HG02588 (cell line): Measurements from ENCODE around the gene PNMA1.
"Not testable (repeated sequence)": the region's sequence is repeated elsewhere in the genome, so short reads cannot be mapped to it uniquely, and the experiment has no call there.

Experiments
- ATAC-seq: cut with Tn5 transposase; IDR thresholded peaks from one replicate; pipeline ENCODE4 v1.9.1; 2021; ENCODE audit warnings: mild to moderate bottlenecking, moderate library complexity; ENCODE audit not compliant: unreplicated experiment

The PNMA1 gene

GRCh38 chr14:73718418-73719251, 4.5 kb upstream of the PNMA1 start:
- no peak for ATAC-seq

- ATAC-seq = no peak
Measured at GRCh38 chr14:73717711-73718417, 3.7 kb upstream of the PNMA1 start.

- no peak for ATAC-seq
Measured at GRCh38 chr14:73717266-73717665, 3.1 kb upstream of the PNMA1 start.

GRCh38 chr14:73715707-73716106, 1.5 kb upstream of the PNMA1 start:
- ATAC-seq = no peak

- no peak for ATAC-seq
Measured at GRCh38 chr14:73714656-73715081, 485 bp upstream of the PNMA1 start.

- ATAC-seq = no peak
Measured at GRCh38 chr14:73713206-73713802, 880 bp downstream of the PNMA1 start.

GRCh38 chr14:73712540-73713180, 1.5 kb downstream of the PNMA1 start:
- ATAC-seq = no peak

- ATAC-seq = no peak
Measured at GRCh38 chr14:73712071-73712506, 2.1 kb downstream of the PNMA1 start.

GRCh38 chr14:73710737-73711136, 3.4 kb downstream of the PNMA1 start:
- no peak for ATAC-seq

GRCh38 chr14:73709904-73710469, 4.2 kb downstream of the PNMA1 start:
- ATAC-seq = no peak

- not testable (repeated sequence) for ATAC-seq
Measured at GRCh38 chr14:73708076-73708475, 6.1 kb downstream of the PNMA1 start.

GRCh38 chr14:73700325-73700724, 13.9 kb downstream of the PNMA1 start:
- no peak for ATAC-seq

GRCh38 chr14:73696466-73697400, 17.5 kb downstream of the PNMA1 start:
- peak; percentile 76 for ATAC-seq

- peak; percentile 64 for ATAC-seq
Measured at GRCh38 chr14:73695997-73696396, 18.2 kb downstream of the PNMA1 start.

- no peak for ATAC-seq
Measured at GRCh38 chr14:73695082-73695481, 19.1 kb downstream of the PNMA1 start.

- ATAC-seq = no peak
Measured at GRCh38 chr14:73694083-73694482, 20.1 kb downstream of the PNMA1 start.

GRCh38 chr14:73686901-73687300, 27.3 kb downstream of the PNMA1 start:
- no peak for ATAC-seq

GRCh38 chr14:73685328-73685727, 28.9 kb downstream of the PNMA1 start:
- no peak for ATAC-seq

- no peak for ATAC-seq
Measured at GRCh38 chr14:73684627-73685026, 29.6 kb downstream of the PNMA1 start.

GRCh38 chr14:73680821-73681220, 33.4 kb downstream of the PNMA1 start:
- ATAC-seq = no peak
